ENCODE results near the gene AP1S2. TPM values are rescaled to one million over a fixed set of nuclear protein-coding genes. Genes with fewer than 3 reads are reported as not detected.

Gene AP1S2
- total RNA-seq, 1 experiment from 2014 or later: 367 TPM

DNA sequence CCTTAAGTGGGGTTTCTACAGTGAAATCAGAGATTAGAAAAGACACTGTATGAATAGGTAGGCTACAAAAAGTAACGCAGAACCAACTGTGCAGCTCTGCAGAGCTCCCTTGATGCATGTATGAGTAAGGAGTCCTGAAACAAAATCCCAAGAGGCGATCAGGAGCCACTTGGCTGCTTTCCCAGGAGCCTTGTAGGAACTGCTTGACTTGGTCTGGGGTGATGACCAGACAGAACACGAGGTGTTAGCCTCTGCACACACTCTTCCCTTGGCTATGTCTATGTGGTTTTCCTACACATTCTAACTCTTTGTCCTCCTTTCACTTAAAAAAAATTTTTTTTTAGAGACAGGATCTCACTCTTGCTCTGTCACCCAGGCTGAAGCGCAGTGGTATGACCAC lies 22.8 kb upstream of the AP1S2 start:
- Histone ChIP-seq H3K79me2 (ENCODE audit: insufficient read depth, low read length) (no peaks in the 10 kb centered on the region), H2BK20ac (ENCODE audit: low read depth, low read length, poor library complexity, severe bottlenecking) (no peak overlapping the region), H3K14ac (ENCODE audit: insufficient read depth, low read length) (no peak overlapping the region), H4K20me1 (ENCODE audit: control insufficient read depth, insufficient read depth, insufficient read length) (no peaks in the 10 kb centered on the region), H3K4me1 (ENCODE audit: insufficient read depth, low read length) (no peaks in the 10 kb centered on the region), H3K23me2 (ENCODE audit: insufficient read length, low read depth, low read length, poor library complexity, severe bottlenecking) (no peaks in the 10 kb centered on the region), H3K4me2 (ENCODE audit: insufficient read depth, insufficient read length, low read length) (no peak overlapping the region), H4K8ac (replicated peaks; ENCODE audit: insufficient read length, low read depth, low read length) (no peak overlapping the region), H2BK12ac (ENCODE audit: insufficient read length, low read depth, low read length) (no peak overlapping the region), H3K23ac (ENCODE audit: insufficient read length, low read depth, low read length) (no peak overlapping the region), H2BK5ac (ENCODE audit: insufficient read length, low read length) (no peak overlapping the region), H3K9me3 (ENCODE audit: control insufficient read depth, low read depth, low read length) (no peaks in the 10 kb centered on the region), H3K56ac (ENCODE audit: insufficient read length, low read depth, low read length) (no peak overlapping the region), H4K5ac (ENCODE audit: insufficient read length, low read depth, low read length) (no peak overlapping the region), H2BK120ac (ENCODE audit: low read depth, low read length, poor library complexity, severe bottlenecking) (no peak overlapping the region), H2BK15ac (ENCODE audit: low read depth, low read length) (no peak overlapping the region), H2AFZ (ENCODE audit: low read length) (no peak overlapping the region), H4K91ac (ENCODE audit: insufficient read length, low read depth, low read length) (no peak overlapping the region), H3K79me1 (ENCODE audit: insufficient read depth, low read depth, low read length, poor library complexity, severe bottlenecking) (no peaks in the 10 kb centered on the region), H3K27me3 (ENCODE audit: insufficient read depth, low read length) (no peaks in the 10 kb centered on the region), H3K4ac (ENCODE audit: low read depth, low read length) (no peak overlapping the region), H3K9ac (ENCODE audit: extremely low read depth, insufficient read length, low read length) (no peak overlapping the region), H3K18ac (ENCODE audit: insufficient read length, low read depth, low read length) (no peak overlapping the region), H2AK5ac (ENCODE audit: insufficient read length, low read length) (no peak overlapping the region), H3T11ph (ENCODE audit: low read length) (no peak overlapping the region), H3K27ac (ENCODE audit: insufficient read length, low read depth, low read length) (no peak overlapping the region)
- Mint-ChIP-seq H3K27ac (no peak overlapping the region), H3K9me3 (peaks cover 21 to 28% of the 10 kb centered on the region in 2 experiments), H3K4me1 (peaks cover 11 to 12% of the 10 kb centered on the region in 2 experiments), H3K4me3 (no peak overlapping the region), H3K27me3 (ENCODE audit: low read depth) (no peaks in the 10 kb centered on the region), H3K36me3 (ENCODE audit: insufficient read depth in 1 of 3, low read depth in 3 of 3) (peaks cover 11 to 30% (median 14%) of the 10 kb centered on the region in 3 experiments)
- DNase-seq: no peak
- WGBS (ENCODE audit: extremely low coverage, insufficient read length, low lambda C conversion rate): no CpG with 5 or more reads among the region's 4 CpGs
- no peak for TF ChIP-seq CTCF (conservative IDR thresholded peaks at IDR 0.05)
